CD4-positive, alpha-beta T cell treated with Interleukin-12 subunit alpha and Interleukin-12 subunit beta, for 1 hour (primary cell): Measurements from ENCODE around the gene PCK1.

Experiments used
- DNase-seq: peaks from one replicate; pipeline ENCODE4 v3.0.0-alpha.2; 2020

Gene PCK1

DNA sequence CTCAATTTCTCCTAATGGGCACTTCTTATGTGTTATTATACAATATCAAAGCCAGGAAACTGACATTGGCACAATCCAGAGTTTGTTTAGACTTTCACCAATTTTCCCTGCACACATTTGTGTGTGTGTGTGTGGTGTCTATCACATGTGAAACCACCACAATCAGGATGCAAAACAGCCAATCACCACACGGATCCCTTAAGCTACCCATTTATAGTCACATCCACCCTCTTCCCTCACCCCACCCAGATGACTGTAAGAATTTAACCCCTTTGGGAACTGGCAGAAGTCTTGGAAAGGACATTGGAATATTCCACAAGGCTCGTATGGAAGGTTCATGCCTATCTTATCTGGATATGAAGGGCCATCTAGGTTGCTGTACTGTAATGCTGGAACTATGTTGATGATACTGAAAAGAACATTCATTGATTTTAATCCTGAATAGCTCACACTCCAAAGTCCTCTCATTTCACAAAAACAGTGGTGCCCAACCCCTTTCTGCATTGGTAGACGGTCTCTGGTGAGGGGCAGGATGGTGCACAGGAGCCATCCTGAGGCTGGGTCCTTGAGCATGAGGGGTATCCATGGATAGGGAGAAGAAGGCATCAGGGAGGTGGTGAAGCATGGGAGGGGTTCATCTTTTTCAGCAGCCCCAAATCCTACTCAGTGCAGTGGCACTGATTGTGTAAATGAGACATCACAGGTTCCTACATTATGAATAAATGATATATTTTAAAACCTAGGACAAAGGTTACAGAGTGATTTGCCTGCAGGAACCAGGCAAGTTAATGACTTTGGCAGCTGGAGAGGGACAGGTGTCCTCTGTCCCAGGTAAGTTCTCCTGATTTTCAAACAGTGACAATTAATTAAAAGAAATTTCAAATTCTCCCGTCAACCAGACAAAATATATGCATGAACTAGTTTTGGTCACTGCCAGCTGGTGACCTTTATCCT is 23.9 kb upstream of the PCK1 start:
- DNase-seq, result no peak

DNA sequence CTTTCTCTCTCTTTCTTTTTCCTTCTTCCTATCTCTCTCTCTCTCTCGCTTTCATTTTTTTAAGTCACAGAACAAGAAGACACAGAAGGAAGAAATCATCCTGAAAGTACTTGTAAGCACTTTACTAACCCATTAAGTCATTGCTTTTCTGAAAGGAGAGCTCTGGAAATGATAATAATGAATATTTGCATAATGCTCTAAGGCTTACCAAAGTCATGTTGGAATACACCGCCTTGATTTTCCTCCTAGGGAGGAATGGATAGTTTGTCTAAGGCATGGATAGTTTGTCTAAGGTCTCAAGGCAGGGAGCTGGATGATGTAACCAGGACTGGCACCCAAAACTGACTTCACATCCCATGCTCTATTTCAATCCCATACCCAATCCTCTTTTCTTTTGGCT is 23.1 kb upstream of the PCK1 start:
- no peak for DNase-seq

DNA sequence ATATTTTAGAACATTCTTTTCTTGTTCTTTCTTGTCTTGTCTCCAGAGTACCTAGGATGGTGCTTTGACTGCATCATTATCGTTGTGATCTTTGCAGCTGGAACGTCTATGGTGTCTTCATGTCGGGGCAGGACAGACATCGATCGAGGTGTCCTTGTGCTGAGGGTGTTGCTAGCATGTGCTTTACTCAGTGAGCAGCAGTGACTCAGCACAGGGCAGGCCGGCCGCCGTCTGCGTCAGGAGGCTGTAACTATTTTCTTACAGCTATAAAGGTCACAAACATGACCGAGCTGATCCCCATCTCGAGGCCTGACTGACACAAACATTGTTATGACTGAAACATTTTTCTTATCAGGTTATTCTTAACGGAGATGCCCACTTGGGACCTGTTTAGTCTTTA is 21.0 kb upstream of the PCK1 start:
- no peak for DNase-seq

DNA sequence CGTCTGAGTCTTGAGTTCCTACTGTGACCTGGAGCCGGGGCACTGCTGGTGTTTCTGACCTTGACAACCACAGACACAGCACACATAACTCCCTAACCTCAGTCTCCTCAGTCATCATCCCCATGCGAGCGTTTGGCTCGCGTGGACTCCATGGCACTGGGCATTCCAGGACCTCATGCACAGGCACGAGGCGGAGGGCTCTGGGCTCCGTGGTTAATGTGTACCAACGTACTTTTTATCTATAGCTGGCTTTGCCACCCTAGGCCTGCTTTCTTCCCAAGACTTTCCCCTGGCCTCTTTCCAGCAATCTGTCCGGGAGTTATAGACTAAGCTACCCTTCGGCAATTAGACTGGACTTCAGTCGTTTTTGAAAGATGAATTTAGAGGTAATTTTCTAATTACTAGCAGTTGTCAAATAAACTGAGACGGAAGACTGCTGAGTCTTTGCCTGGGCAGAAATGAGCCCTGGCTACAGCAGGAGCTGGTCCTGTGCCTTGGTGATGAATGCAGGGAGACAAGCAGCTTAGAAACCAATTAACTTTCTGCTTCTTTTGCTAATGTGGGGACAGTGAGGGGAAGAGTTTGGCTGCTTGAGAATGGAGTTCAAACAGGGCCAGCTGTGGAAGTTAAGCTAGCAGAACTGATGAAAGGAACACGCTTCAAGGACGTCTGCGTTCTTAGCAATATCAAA is 19.9 kb upstream of the PCK1 start:
- no peak for DNase-seq

DNA sequence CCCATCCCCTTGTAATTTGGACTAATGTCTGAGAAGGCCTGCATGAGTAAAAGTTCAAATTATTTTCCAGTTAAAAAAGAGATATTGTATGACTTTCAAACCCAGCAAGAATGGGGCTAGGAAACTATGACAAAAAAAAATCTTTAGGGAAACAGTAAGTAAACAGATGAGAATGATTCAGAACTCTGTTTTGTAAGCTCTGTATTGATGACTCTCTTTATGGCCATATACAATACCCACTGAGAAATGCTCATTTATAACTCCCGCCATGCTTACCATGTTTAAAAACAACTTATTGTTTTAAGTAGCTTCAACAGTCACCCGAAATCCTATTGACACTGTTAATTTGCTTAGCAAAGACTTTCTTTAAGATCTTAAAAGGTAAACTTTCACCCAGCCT is 17.2 kb upstream of the PCK1 start:
- no peak for DNase-seq

DNA sequence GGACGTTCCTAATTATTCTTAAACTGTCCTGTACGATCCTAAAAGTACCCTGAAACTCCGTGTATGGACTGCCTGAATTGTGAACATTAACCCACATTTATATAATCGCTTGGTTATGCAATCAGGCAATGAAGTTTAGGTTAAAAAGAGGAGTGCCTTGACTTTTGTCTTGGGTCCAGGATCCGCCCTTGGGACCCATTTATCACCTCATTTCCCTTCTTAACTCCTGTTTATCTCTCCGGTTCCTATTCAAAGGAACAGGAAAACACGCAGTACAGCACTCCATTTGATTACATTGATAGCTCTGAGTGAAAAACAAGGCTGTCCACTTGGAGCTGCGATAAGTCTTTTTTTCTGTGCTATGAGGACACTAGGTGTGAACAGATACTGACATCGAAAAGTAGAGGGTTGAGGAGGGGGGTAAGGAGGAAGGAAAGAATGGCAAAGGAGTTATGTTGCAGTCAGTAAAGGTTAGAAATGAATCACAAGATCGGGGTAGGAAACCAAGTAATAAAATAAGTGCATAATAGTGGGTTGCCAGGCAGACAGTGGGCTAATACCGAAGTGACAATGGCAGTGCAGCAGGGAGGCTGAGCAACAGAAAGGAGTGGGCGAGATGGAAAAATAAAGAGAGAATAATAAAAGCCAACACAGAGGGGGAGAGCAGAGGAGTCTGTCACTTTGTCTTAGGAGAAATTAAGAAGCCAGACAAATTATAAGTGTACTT is 15.9 kb upstream of the PCK1 start:
- DNase-seq, result no peak

DNA sequence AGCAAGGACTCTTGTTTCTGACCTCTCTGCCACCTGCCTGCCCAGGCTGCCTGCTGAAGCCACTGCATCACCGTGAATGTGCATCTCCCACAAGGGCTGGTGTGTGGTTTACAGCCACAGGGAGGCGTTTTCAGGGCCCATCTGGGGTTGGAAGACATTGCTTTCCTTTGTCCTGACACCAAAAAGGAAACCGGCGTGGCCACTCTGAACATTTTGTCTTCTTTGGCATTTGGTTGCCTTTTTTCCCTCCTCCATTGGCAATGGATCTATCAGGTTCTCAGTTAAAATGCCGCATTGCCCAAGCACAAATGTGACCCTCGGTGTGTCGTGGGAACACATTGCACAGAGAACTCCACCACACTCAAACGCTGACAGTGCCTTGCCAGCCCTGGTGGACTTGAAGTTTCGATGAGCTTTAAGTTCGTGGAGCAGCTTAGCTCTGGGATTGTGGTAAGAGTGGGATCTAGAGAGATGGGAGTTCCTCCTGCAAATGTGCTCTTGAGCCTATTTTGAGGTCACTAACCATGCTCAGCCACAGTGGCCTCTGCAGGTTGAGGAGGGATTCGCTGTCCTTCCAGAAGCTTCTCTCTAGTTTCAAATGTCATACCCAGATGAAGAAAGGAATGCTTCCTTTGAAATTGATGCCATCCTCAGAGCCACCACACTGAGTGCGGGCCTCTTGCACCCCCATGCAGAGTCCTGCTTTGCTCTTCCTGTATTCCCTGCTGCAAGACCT is 14.8 kb upstream of the PCK1 start:
- no peak for DNase-seq

DNA sequence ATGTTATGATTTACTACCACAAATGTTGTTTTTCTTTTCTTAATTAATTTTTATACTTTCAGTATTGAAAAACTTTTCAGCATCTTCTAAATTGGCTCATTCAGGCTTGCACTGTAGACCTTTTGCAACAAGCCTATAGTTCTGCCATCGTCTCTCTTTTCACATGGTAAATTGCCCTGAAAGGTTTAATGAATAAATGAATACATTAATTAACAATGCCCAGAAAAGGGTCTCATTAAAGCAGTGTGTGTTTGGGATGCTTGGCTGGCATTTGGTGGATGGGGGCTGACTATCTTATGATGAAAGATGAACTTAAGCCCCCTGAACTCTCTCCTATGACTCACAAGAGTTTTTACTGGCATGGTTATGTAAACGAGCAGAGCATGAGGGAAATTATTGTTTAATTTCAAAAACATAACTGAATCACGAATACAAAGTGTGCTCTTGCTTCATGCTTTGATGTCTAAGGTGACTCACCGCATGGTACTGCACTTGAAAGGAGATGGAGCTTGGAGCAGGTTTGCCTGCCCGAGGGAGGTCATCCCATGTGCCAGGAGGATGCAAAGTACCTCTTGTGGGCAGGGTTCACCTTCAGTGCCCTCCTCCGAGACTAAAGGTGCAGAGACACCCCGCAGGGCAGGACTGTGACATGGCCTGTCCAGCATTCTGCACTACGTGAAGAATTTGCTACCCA is 13.8 kb upstream of the PCK1 start:
- no peak for DNase-seq

DNA sequence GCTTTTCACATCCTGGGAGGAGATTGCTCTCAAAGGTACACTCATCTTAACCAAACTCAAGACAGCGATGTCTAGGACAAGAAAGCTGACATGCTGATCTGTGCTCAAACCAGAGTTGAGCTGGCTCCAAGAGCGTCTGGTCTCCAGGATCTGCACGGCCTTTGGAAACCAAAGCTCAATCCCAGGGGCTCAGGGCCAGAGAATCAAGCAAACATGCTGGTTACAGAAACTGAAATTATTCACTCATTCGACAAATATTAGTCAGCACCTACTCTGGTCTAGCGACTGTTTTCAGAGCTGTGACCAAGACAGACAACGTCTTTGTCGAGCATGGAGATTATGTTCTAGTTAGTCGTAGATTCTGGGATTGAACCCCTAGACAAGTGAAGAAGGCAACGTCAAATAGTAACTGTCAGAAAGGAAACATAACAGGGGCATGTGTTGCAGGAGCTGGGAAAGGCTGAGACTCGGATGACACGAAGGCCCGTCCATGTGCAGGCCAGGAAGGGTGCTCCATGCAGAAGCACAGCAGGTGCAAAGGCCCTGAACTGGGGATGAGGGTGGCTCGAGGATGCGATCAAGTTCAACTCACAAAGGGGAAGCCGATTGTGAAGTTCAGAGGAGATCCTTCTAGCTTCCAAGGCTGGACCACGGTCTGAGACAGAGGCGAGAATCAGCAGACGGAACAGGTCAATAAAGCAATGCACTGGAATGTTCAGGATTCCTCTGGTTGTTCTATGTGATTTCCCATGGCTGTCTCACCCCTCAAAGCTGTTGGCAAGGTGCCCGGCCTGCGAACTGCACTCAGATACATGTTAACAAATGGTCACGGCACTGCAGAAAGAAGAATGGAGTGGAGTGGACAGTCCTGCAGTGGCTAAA is 12.5 kb upstream of the PCK1 start:
- DNase-seq, result no peak

DNA sequence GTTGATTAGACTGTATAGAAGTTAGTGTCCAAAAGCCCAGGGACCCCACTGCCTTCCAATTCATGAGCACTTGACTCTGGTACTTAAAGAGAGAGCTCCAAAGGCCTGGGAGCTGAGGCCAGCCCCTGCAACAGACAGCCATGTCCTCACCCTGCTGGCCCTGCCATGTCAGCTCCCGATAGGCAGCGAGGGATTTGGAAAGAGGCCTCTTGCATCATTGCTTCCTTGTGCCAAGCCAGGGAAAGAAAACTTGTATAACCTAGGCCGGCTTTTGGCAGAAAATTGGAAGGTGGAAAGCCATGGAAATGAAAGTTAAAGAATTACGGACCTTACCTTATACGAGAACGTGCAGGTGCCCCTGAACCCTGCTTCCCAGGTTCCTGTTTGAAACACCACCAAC is 8.4 kb upstream of the PCK1 start:
- no peak for DNase-seq

DNA sequence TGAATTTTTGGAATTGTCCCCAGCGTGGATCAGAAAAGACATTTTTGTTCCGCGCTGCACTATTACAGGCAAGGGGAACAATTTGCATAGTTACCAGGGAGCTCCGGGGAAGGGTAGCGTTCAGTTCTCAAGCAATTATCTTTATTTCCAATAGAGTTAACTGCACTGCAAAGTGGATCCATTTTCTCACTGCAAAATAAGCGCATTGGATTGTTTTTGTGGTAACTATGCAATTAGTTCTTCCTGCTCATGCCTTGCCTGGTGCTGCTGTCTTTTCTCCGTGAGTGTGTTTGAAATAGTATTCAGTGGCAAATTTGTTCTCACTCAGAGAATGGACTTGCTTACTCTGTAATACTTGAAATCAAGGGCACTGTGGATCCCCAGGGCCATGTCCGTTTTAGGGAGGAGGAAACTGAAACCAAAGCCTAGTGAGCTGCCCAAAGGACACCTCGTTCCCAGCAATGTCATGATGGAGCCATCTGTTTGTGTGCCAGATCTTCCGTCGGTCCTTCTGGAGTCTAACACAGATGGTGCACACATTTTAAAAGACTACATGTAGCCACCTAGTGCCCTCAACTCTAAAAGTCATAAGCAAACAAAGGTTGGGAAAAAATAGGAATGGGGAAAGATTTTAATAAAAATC is 7.4 kb upstream of the PCK1 start:
- no peak for DNase-seq

DNA sequence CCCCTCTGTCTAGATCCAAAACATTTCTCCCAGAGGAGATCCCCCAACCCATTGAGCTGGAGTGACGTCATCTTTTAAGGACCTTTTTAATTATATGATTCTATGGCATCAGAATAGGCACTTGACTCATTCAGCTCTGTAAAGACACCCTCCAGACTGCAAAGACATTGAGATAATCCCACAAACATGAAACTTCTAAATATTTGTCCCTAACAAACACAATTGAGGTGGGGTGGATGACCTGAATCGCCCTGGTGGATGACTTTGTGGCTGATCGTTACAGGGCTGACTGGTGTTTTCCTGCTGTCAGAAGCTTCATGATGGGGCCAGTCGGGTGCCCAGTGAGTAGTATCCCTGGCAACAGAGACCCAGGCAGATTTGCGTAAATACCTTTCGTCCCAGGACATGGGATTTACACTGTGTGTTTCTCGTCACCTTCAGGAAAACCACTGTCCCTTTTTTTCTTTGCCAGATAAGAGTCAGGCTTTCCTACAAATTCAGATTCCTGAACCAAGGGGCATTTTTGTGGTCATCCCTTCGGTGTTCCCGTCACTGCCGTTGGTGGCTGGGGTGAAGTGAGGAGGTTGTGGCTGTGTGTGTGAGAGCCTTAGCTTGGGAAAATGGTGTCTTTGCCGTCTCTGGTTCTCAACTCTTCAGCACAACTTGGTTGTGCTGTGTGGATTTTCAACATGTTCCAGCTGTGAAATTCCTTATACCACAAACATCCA is 5.3 kb upstream of the PCK1 start:
- no peak for DNase-seq

DNA sequence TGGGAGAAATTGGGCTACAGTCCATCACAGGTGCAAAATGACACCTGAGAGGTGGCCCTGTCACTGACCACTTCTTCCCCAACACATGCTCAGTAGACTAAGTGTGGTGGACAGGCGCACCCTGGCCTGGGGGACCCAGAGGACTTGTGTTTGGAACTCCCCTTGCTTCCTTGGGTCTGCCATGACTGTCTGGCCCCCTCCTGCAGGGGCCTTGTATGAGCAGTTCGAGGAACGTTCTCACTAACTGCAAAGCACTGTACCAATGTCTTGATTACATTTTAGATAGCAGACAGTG is 4.0 kb upstream of the PCK1 start:
- no peak for DNase-seq

DNA sequence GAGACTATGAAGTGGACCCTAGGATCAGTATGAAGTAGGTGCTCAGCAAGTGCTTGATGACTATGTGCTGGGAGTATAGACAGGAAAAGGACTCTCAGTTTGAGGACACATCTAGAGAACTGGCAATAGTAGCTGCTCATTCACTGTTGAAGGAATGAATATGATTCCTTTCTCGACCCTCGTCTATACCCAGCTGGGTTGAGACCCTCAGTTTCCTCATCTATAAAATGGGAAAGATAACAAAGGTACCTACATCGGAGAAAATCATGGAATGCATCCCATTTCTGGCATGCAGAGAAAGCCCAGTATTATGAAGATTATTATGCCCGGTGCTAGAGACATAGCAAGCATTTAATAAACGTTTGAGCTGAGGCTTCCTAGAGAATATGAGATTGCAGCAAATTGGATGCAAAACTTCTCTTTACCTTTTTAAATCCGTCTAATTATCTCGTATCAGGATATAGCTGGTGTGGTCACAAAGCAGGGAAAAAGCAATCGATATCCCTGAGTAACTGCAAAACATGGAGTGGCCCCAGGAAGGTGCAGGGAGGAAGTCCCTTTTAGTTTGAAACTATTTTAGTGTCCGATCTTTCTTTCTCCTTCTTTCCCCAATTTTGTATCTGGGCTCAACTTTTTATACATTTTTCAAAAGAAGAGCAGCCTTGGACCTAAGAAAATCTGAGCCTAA is 2.8 kb upstream of the PCK1 start:
- DNase-seq, result no peak

DNA sequence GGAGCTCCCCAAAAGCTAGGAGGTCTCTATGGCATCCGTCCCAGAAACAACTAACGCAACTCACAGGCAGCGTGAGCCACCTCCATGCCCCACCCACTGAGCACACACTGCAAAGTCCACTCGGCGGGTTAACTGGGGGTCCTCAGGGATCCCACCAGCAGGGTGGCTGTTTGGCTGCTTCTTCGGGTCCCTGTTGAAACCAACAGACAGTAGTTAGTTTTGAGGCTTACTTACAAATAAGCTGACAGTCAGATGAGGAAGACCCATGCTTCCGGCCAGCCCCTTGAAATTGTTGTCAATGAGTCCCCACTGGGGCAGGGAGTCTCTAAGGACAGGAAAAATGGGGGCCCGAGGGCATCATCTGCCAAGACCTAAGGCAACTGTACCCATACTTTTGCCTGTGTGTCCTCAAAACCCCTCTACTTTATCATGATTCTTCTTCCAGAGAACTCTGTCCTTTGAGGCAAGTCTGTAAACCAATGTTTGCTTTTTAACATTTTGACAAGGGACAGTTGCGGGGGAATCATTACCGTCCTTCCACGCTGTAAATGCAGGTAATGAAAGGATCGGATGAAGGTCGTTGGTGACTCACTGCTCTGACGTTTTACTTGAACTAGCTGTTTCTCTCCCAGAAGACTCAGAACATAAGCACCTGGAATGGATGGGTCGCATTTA is 2.2 kb upstream of the PCK1 start:
- no peak for DNase-seq

DNA sequence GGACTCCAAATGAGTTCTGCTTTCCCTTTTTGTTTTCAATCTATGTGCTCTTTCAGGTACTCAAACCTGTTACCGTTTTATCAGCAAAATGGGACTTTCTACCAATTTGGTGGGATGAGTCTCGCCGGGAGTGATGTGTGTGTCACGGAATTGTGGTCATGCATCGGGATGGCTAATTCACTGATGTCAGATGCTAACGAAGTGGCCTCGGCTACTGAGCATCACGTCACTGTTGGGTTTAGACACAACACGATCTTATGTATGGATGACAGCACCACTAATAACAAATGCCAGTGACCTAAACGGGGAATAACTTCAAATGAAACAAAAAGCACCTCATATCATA is 1.6 kb upstream of the PCK1 start:
- DNase-seq, result no peak

DNA sequence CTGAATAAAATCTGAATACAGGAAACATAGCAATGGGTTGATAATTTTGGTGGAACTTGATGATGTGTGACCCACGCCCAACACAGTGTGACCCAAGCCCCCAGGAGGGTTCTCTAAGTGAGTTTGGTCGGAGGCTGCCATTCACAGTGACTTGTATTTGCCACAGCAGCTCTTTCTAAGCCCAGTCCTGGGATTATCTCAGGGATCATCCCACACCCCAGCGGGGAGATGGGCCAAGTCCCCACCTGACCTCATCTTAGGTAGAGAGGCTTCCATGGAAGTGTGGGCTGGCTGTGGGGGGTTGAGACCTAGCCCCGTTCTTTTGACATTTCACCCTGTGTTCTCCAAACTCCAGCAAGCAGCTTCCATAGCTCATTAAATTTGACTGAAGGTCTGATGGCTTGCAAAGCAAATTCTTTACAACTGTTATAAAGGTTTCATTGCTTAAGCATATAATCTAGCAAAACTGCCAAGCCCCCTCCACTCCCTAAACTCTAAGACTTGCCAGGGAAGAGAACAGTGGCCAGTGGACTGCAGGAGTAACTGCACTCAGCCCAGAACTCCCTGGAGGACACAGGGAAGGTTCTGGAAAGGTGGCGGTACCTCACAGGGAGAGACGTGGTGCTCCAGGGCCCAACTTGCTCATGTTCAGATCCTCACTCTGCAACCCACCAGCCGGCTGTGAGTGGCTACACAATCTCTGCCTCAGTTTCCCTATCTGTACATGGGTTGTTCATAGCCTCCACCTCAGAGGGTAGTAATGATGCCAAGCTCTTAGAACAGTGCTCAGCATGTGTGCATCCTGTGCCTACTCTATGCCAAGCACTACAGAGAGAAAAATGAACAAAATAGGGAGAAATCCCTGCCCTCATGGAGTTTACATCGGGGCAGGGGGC is 1.0 kb upstream of the PCK1 start:
- no peak for DNase-seq
